ENCODE results near the gene BTBD1.

Gene BTBD1

DNA sequence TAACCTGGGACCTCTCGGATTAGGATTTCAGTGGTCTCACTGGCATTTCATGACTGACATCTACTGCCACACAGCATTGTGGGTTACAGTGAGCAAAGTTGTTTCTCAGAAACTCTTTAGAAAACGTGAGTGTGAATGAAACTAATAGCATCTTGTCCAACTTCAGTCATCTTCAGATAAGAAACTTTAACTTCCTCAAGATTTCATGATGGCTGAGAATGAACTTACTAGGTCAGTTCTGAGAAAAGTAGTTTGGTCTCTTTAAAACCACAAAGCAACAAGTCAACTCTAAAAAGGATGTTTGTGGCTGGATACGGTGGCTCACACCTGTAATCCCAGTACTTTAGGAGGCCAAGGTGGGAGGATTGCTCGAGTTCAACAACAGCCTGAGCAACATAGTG, 100.4 kb downstream of the BTBD1 start:
- TF ChIP-seq, protein P1, sequence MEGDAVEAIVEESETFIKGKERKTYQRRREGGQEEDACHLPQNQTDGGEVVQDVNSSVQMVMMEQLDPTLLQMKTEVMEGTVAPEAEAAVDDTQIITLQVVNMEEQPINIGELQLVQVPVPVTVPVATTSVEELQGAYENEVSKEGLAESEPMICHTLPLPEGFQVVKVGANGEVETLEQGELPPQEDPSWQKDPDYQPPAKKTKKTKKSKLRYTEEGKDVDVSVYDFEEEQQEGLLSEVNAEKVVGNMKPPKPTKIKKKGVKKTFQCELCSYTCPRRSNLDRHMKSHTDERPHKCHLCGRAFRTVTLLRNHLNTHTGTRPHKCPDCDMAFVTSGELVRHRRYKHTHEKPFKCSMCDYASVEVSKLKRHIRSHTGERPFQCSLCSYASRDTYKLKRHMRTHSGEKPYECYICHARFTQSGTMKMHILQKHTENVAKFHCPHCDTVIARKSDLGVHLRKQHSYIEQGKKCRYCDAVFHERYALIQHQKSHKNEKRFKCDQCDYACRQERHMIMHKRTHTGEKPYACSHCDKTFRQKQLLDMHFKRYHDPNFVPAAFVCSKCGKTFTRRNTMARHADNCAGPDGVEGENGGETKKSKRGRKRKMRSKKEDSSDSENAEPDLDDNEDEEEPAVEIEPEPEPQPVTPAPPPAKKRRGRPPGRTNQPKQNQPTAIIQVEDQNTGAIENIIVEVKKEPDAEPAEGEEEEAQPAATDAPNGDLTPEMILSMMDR (conservative IDR thresholded peaks at IDR 0.05; ENCODE audit: low read depth, low read length): no peak
- no peak for DNase-seq (ENCODE audit: low read depth)
- H3K4me3 ChIP-seq (ENCODE audit: low read depth, low read length): no peak overlapping the region

Measured in choroid plexus epithelial cell (primary cell).